ENCODE measurements around the gene C2CD4A.

The C2CD4A gene

DNA sequence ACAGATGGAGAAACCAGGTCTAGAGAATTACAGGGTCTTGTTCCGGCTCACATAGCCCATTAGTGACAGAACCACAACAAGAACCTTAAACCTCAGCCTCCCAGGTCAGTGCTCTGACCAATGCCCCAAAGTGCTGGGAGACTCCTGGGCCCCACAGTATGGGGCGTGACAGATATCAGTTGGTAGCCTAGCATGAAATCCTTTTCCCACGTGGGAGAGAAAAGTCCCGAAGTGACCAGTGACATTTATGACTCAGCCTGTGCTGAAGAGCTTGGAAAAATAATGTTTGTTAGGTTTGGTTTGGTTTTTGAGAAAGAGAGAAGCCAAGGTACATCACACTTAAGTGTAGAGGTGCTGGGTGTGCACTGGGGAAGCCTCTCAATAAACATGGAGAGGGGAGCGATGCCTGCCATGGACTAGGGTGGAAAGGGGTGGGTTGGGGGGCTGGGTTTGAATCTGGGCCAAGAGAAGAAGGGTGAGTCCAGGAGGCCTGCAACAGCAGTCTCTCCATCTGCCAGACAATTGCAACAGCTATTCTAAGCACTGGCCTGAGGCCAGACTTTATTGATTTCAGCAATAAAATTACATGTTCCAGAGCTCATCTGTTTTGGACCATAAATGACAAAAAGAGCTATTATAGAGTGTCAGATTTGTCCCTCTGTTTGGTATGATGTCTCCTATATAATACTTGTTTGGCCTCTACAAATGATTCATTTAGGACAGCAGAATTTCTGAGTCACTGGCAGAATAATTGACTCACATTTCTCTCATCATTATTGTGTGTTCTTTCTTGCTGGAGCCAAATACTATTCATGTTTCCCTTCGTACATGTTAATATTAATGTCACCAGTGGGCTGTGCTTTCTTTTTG, 43.4 kb downstream of the C2CD4A start:
- H3K9ac ChIP-seq (ENCODE audit: low read length), result no peak overlapping the region
- no peak overlapping the region for H3K27ac ChIP-seq (ENCODE audit: low read length)

DNA sequence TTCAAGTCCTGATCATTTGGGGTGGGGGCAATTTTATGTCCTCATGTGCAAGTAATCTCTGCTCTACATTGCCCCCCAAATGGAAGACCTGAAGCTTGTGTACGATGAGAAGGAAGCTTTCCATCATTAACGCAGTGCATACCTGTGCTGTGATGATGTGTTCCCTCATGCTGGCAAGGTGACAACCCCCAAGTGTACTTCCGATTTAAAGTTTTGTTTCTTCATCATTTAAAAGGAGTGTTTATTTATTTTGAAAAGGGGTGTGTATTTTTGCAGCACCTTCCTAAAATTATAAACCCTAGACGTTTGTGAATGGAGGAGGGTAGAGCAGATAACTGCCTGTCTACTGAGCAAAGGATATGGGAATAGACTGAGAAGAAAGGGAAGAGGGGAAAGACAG, 45.3 kb downstream of the C2CD4A start:
- Histone ChIP-seq H3K27ac (ENCODE audit: low read length) (no peak overlapping the region), H3K4me1 (ENCODE audit: low read length) (no peaks in the 10 kb centered on the region), H3K4me3 (ENCODE audit: low read length) (no peak overlapping the region), H3K9me3 (replicated peaks; ENCODE audit: insufficient read depth, low read length) (no peaks in the 10 kb centered on the region), H3K4me2 (ENCODE audit: low read depth, low read length) (no peak overlapping the region), H3K9ac (ENCODE audit: low read length) (no peak overlapping the region), H3K27me3 (replicated peaks; ENCODE audit: insufficient read depth, low read length) (no peaks in the 10 kb centered on the region), H2AFZ (ENCODE audit: low read length) (no peak overlapping the region), H3F3A (ENCODE audit: insufficient read depth, low read length) (no peaks in the 10 kb centered on the region), H3K9me2 (replicated peaks; ENCODE audit: insufficient read depth, low read length) (no peaks in the 10 kb centered on the region), H4K20me1 (ENCODE audit: insufficient read depth, low read length) (no peaks in the 10 kb centered on the region), H3K36me3 (replicated peaks; ENCODE audit: insufficient read depth, low read length) (no peaks in the 10 kb centered on the region), H3K79me2 (ENCODE audit: low read length) (no peaks in the 10 kb centered on the region)
- DNase-seq, result no peak
- TF ChIP-seq, protein P1, sequence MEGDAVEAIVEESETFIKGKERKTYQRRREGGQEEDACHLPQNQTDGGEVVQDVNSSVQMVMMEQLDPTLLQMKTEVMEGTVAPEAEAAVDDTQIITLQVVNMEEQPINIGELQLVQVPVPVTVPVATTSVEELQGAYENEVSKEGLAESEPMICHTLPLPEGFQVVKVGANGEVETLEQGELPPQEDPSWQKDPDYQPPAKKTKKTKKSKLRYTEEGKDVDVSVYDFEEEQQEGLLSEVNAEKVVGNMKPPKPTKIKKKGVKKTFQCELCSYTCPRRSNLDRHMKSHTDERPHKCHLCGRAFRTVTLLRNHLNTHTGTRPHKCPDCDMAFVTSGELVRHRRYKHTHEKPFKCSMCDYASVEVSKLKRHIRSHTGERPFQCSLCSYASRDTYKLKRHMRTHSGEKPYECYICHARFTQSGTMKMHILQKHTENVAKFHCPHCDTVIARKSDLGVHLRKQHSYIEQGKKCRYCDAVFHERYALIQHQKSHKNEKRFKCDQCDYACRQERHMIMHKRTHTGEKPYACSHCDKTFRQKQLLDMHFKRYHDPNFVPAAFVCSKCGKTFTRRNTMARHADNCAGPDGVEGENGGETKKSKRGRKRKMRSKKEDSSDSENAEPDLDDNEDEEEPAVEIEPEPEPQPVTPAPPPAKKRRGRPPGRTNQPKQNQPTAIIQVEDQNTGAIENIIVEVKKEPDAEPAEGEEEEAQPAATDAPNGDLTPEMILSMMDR (IDR thresholded peaks at IDR 0.05; ENCODE audit: low read length), result no peak
- no peak for TF ChIP-seq EZH2 (optimal IDR thresholded peaks at IDR 0.05; ENCODE audit: low read depth, low read length)
- TF ChIP-seq EZH2phosphoT487 (IDR thresholded peaks at IDR 0.05; ENCODE audit: low read length), result no peak

More for the DNA sequence above, 43.4 kb downstream of the C2CD4A start:
- no peaks in the 10 kb centered on the region; the same call in 1 of the 2 replicates for H3F3A ChIP-seq (ENCODE audit: insufficient read depth, low read length)
- TF ChIP-seq, protein P1 (IDR thresholded peaks at IDR 0.05; ENCODE audit: low read length), result no peak
- TF ChIP-seq EZH2phosphoT487 (IDR thresholded peaks at IDR 0.05; ENCODE audit: low read length), result no peak
- TF ChIP-seq EZH2 (optimal IDR thresholded peaks at IDR 0.05; ENCODE audit: low read depth, low read length), result no peak
- H3K9me3 ChIP-seq (replicated peaks; ENCODE audit: insufficient read depth, low read length), result no peaks in the 10 kb centered on the region
- H3K4me3 ChIP-seq (ENCODE audit: low read length), result no peak overlapping the region
- no peaks in the 10 kb centered on the region for H3K9me2 ChIP-seq (replicated peaks; ENCODE audit: insufficient read depth, low read length)
- H3K79me2 ChIP-seq (ENCODE audit: low read length), result no peaks in the 10 kb centered on the region
- H3K4me1 ChIP-seq (ENCODE audit: low read length), result peaks cover 4% of the 10 kb centered on the region; the same call in 1 of the 2 replicates
- no peak overlapping the region for H3K4me2 ChIP-seq (ENCODE audit: low read depth, low read length)
- H3K27me3 ChIP-seq (replicated peaks; ENCODE audit: insufficient read depth, low read length), result no peaks in the 10 kb centered on the region
- H4K20me1 ChIP-seq (ENCODE audit: insufficient read depth, low read length), result no peaks in the 10 kb centered on the region
- DNase-seq, result no peak
- H2AFZ ChIP-seq (ENCODE audit: low read length), result no peak overlapping the region
- no peaks in the 10 kb centered on the region for H3K36me3 ChIP-seq (replicated peaks; ENCODE audit: insufficient read depth, low read length)

DNA sequence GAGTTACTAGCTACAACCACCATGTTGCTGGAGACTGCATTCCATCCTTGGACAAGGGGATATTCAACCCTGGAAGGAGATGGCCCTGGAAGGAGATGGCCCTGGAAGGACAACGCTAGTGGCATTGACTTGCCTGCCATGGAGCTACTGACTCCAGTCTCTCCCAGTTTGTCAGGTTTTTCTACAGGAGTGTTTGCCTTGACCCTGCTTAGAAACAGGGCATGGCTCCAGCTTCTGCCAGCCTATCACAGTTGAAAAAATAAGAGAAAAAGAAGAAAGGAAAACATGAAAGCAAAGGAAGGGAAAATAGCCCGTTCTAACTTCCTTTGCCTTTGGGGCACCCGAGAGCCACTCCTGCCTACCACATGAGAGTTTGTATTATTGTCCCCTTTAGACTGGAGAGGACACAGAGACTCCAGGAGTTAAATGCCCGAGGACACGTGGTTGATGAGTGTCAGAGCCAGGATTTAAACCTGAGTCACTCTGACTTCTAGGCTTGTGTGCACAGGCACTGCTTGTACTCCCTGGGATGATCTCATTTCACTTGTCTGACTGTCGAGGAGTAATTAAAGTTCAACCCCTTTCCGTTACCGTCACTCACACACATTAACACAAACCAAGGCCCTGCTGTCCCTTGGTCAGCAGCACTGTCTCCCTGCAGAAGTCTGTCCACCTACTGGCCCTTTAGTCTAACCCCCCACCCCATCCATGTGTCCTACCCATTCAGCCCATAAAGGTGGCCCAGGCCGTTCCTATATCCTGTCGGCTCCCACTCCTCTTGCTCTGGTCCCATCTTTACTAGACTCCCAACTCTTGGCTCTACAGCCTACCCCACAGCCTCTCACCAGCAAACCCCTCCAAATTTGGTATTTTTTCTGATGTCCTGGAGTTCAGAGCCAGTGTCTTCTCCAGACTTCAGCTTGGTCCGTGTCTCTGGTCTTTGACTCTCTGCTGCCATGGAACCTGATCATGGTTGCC, 46.1 kb downstream of the C2CD4A start:
- TF ChIP-seq EZH2phosphoT487 (IDR thresholded peaks at IDR 0.05; ENCODE audit: low read length) (no peak), EZH2 (optimal IDR thresholded peaks at IDR 0.05; ENCODE audit: low read depth, low read length) (no peak)
- TF ChIP-seq, protein P1 (IDR thresholded peaks at IDR 0.05; ENCODE audit: low read length), result no peak
- no peak overlapping the region for H2AFZ ChIP-seq (ENCODE audit: low read length)
- H3K9me2 ChIP-seq (replicated peaks; ENCODE audit: insufficient read depth, low read length), result no peaks in the 10 kb centered on the region
- no peaks in the 10 kb centered on the region for H3K4me1 ChIP-seq (ENCODE audit: low read length)
- no peaks in the 10 kb centered on the region for H3K9me3 ChIP-seq (replicated peaks; ENCODE audit: insufficient read depth, low read length)
- DNase-seq, result no peak
- H3K9ac ChIP-seq (ENCODE audit: low read length), result no peak overlapping the region
- no peak overlapping the region for H3K4me3 ChIP-seq (ENCODE audit: low read length)
- H3K27me3 ChIP-seq (replicated peaks; ENCODE audit: insufficient read depth, low read length), result no peaks in the 10 kb centered on the region
- no peak overlapping the region for H3K4me2 ChIP-seq (ENCODE audit: low read depth, low read length)
- H3F3A ChIP-seq (ENCODE audit: insufficient read depth, low read length), result no peaks in the 10 kb centered on the region
- no peaks in the 10 kb centered on the region for H3K36me3 ChIP-seq (replicated peaks; ENCODE audit: insufficient read depth, low read length)
- H3K27ac ChIP-seq (ENCODE audit: low read length), result no peak overlapping the region
- H4K20me1 ChIP-seq (ENCODE audit: insufficient read depth, low read length), result no peaks in the 10 kb centered on the region
- no peaks in the 10 kb centered on the region for H3K79me2 ChIP-seq (ENCODE audit: low read length)

All from MM.1S (cell line).